Endothelial cell (in vitro differentiated cells): ENCODE measurements around the gene GPR176. TPM values are rescaled to one million over a fixed set of nuclear protein-coding genes. Genes with fewer than 3 reads are reported as not detected.

Source experiments
- DNase-seq: peaks from one replicate; pipeline ENCODE4 v3.0.0; 2021; ENCODE audit warnings: low spot score
- H3K27ac Mint-ChIP-seq: one replicate; pipeline ENCODE4 v1.8.0; 2021; ENCODE audit warnings: mixed read lengths, inconsistent platforms; ENCODE audit not compliant: unreplicated experiment
- H3K27me3 Mint-ChIP-seq: one replicate; pipeline ENCODE4 v1.8.0; 2021; ENCODE audit warnings: mild to moderate bottlenecking, moderate library complexity, mixed read lengths, inconsistent platforms; ENCODE audit not compliant: unreplicated experiment
- H3K36me3 Mint-ChIP-seq: one replicate; pipeline ENCODE4 v1.8.0; 2021; ENCODE audit warnings: mild to moderate bottlenecking, low read depth, mixed read lengths, inconsistent platforms; ENCODE audit not compliant: unreplicated experiment
- H3K4me1 Mint-ChIP-seq: one replicate; pipeline ENCODE4 v1.8.0; 2021; ENCODE audit warnings: mild to moderate bottlenecking, mixed read lengths, inconsistent platforms; ENCODE audit not compliant: unreplicated experiment
- H3K4me3 Mint-ChIP-seq: one replicate; pipeline ENCODE4 v1.8.0; 2021; ENCODE audit warnings: mild to moderate bottlenecking, mixed read lengths, inconsistent platforms; ENCODE audit not compliant: unreplicated experiment
- H3K9me3 Mint-ChIP-seq: one replicate; pipeline ENCODE4 v1.8.0; 2021; ENCODE audit warnings: mixed read lengths, inconsistent platforms; ENCODE audit not compliant: unreplicated experiment
- CTCF ChIP-seq: fragments of 200-600 bp; sonication (generic); IDR thresholded peaks from one replicate; pipeline ENCODE4 v1.5.0; 2021; ENCODE audit warnings: antibody characterized with exemption; ENCODE audit not compliant: unreplicated experiment
- total RNA-seq: library from RNA; stranded (reverse); fragmentation: NEBNext Ultra II Directional; extraction: Animal tissue kit (Norgen Biotek cat#: 25700); gene quantifications from one replicate; pipeline ENCODE4 v1.2.1, GENCODE V29; 2021; ENCODE audit not compliant: unreplicated experiment

Gene GPR176
- total RNA-seq, 1 donor from 2014 or later = 2.4 TPM

GRCh38 chr15:39953521-39953920 is 33.5 kb upstream of the GPR176 start:
- Mint-ChIP-seq H3K27me3 (no peaks in the 10 kb centered on the region), H3K9me3 (no peaks in the 10 kb centered on the region), H3K4me3 (no peak overlapping the region), H3K4me1 (no peaks in the 10 kb centered on the region), H3K27ac (no peak overlapping the region), H3K36me3 (peaks cover 30% of the 10 kb centered on the region)
- no peak for TF ChIP-seq CTCF
- no peak for DNase-seq

- no peak for TF ChIP-seq CTCF
- no peak overlapping the region for H3K4me3 Mint-ChIP-seq
These were observed 31.5 kb upstream of the GPR176 start for GRCh38 chr15:39951561-39951960.

DNA sequence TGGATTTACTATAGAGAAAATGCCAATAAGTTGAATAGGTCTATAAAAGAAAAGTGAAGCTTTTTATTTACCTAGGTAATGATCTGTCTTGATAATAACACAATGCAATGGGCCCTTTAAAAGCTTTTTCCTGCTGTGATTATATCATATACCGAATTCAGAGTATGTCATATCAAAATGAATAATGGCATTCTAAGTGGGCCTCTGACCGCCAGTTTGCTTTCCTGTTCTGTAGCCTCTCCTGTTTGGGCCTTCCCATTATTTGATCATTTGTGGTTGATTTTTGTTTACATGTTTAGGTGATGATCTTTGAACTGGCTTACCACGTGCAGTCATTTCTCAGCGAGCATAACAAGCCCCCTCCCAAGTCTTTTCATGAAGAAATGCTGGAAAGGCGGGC is 28.8 kb upstream of the GPR176 start:
- no peak for TF ChIP-seq CTCF
- Mint-ChIP-seq H3K27ac (no peak overlapping the region), H3K4me1 (no peaks in the 10 kb centered on the region), H3K4me3 (no peak overlapping the region), H3K27me3 (no peaks in the 10 kb centered on the region), H3K9me3 (no peaks in the 10 kb centered on the region), H3K36me3 (peaks cover 39% of the 10 kb centered on the region)
- DNase-seq = no peak

More at GRCh38 chr15:39951561-39951960, 31.5 kb upstream of the GPR176 start:
- H3K36me3 Mint-ChIP-seq = peaks cover 23% of the 10 kb centered on the region
- no peaks in the 10 kb centered on the region for H3K9me3 Mint-ChIP-seq
- H3K4me1 Mint-ChIP-seq = no peaks in the 10 kb centered on the region
- no peak for DNase-seq
- H3K27me3 Mint-ChIP-seq = no peaks in the 10 kb centered on the region
- H3K27ac Mint-ChIP-seq = no peak overlapping the region

- no peak for DNase-seq
- H3K27ac Mint-ChIP-seq = no peak overlapping the region
- H3K36me3 Mint-ChIP-seq = peaks cover 37% of the 10 kb centered on the region
- no peaks in the 10 kb centered on the region for H3K9me3 Mint-ChIP-seq
- no peaks in the 10 kb centered on the region for H3K27me3 Mint-ChIP-seq
- TF ChIP-seq CTCF = no peak
- H3K4me3 Mint-ChIP-seq = no peak overlapping the region
- H3K4me1 Mint-ChIP-seq = no peaks in the 10 kb centered on the region
These were observed 27.5 kb upstream of the GPR176 start for GRCh38 chr15:39947401-39948197.

DNA sequence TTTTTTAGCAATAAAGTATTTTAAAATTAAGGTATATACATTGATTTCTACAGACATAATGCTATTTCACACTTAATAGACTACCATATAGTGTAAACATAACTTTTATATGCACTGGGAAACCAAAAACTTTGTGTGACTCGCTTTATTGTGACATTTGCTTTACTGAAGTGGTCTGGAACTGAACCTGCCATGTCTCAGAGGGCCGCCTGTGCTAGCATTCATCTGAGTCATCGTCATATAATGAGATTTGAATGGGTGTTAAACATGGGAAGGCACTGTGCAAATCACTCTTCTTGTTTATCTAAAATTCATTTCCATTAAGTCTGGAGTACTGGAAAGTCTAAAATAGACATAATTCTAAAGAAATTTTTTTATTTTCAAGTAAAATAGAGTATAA is 26.8 kb upstream of the GPR176 start:
- H3K27ac Mint-ChIP-seq = no peak overlapping the region
- H3K9me3 Mint-ChIP-seq = no peaks in the 10 kb centered on the region
- DNase-seq = no peak

More for the DNA sequence above, 26.8 kb upstream of the GPR176 start:
- Mint-ChIP-seq H3K27me3 (no peaks in the 10 kb centered on the region), H3K4me3 (no peak overlapping the region), H3K4me1 (no peaks in the 10 kb centered on the region), H3K36me3 (peaks cover 37% of the 10 kb centered on the region)
- no peak for TF ChIP-seq CTCF
